Spleen (tissue), 11 donors: Measurements from ENCODE around the gene LKAAEAR1. TPM values are rescaled to one million over a fixed set of nuclear protein-coding genes. Genes with fewer than 3 reads are reported as not detected.

Experiments used
- DNase-seq: peaks from one replicate; pipeline ENCODE4 v3.0.0-alpha.2; 2020
- H3K27ac ChIP-seq, 8 donors: fragments of 200-600 bp; sonication (generic) in 7 of 8; 1 replicate in 4 of 8; 2 replicates in 4 of 8; pipeline versions ENCODE4 v1.5.0 to v1.8.0; 2016 to 2021; ENCODE audit warnings: inconsistent platforms in 4 of 8, mild to moderate bottlenecking in 4 of 8, moderate library complexity in 1 of 8
- H3K27me3 ChIP-seq, 7 donors: fragments of 200-600 bp; sonication (generic) in 6 of 7; replicated peaks in 1 of 7; 1 replicate in 4 of 7; 2 replicates in 3 of 7; pipeline versions ENCODE4 v1.5.0 to v1.8.0; 2016 to 2021; ENCODE audit warnings: inconsistent platforms in 3 of 7, mild to moderate bottlenecking in 1 of 7
- H3K36me3 ChIP-seq, 6 donors: fragments of 200-600 bp; sonication (generic) in 5 of 6; 1 replicate in 4 of 6; 2 replicates in 2 of 6; pipeline versions ENCODE4 v1.5.0 to v1.8.0; 2016 to 2021; ENCODE audit warnings: inconsistent platforms in 2 of 6
- H3K4me1 ChIP-seq, 6 donors: fragments of 200-600 bp; sonication (generic) in 5 of 6; 1 replicate in 3 of 6; 2 replicates in 3 of 6; pipeline versions ENCODE4 v1.5.0 to v1.8.0; 2016 to 2021; ENCODE audit warnings: inconsistent platforms in 3 of 6
- H3K4me3 ChIP-seq, 8 donors: fragments of 200-600 bp; sonication (generic) in 7 of 8; 1 replicate in 4 of 8; 2 replicates in 4 of 8; pipeline versions ENCODE4 v1.5.0 to v1.8.0; 2016 to 2021; ENCODE audit warnings: inconsistent platforms in 4 of 8, mild to moderate bottlenecking in 4 of 8, moderate library complexity in 2 of 8
- H3K9me3 ChIP-seq, 8 donors: fragments of 200-600 bp; sonication (generic) in 7 of 8; 1 replicate in 4 of 8; 2 replicates in 4 of 8; pipeline versions ENCODE4 v1.5.0 to v1.8.0; 2016 to 2021; ENCODE audit warnings: inconsistent platforms in 4 of 8
- CTCF ChIP-seq, 11 experiments: fragments of 200-600 bp in 7 of 11; fragments of 450-650 bp in 4 of 11; sonication (generic) in 4 of 11; IDR thresholded peaks in 8 of 11; conservative IDR thresholded peaks in 3 of 11; 1 replicate in 7 of 11; 2 replicates in 4 of 11; pipeline versions ENCODE4 v1.4.0 to v1.8.0; 2016 to 2021; ENCODE audit warnings: antibody characterized with exemption in 11 of 11, inconsistent platforms in 4 of 11, mild to moderate bottlenecking in 1 of 11
- POLR2A ChIP-seq, 3 donors: fragments of 450-650 bp; IDR thresholded peaks; one replicate each; pipeline ENCODE4 v1.5.1; 2017; ENCODE audit warnings: antibody characterized with exemption in 3 of 3, mild to moderate bottlenecking in 1 of 3
- POLR2AphosphoS5 ChIP-seq, 3 donors: sonication (generic); formaldehyde crosslinking; IDR thresholded peaks; one replicate each; pipeline ENCODE4 v1.5.1; 2017; ENCODE audit warnings: antibody characterized with exemption in 3 of 3
- WGBS, 5 donors: extraction: QIAGEN DNeasy Blood & Tissue Kit in 3 of 5; methylation state at CpG; one replicate each; pipeline versions ENCODE4 v1.1.5 to v1.1.7; 2013 to 2018; 5-methylcytosine and 5-hydroxymethylcytosine counted together
- intact Hi-C: fragments of 100-400 bp; cut with DNase I; formaldehyde crosslinking; loops from one replicate; pipeline ENCODE4 v1.15.0; 2023; ENCODE audit warnings: low total_unique reads
- polyA plus RNA-seq, 3 donors: library from polyadenylated mRNA; stranded (reverse); fragments of 200-250 nt; gene quantifications; one replicate each; pipeline ENCODE4 v1.2.1, GENCODE V29; 2013
- total RNA-seq, 7 donors: library from RNA; depleted of rRNA in 3 of 7; stranded (reverse); fragments of >200 nt in 3 of 7; fragmentation: NEBNext Ultra II Directional in 4 of 7; extraction: Animal tissue kit (Norgen Biotek cat#: 25700) in 4 of 7; gene quantifications; one replicate each; pipeline versions ENCODE4 v1.1.0 to v1.2.1, GENCODE V29; 2016 to 2021
- donor health status: healthy with polysubstance abuse.
- donor health status: DM: no; HTN: no; CAD: no; lungs with moderate emphysema.
- donor health status: DM: no; HTN: no; CAD: no.
- donor health status: Bipolar disorder and iron deficiency.
- donor health status: healthy.
- donor health status: DM: no; HTN: no; CAD: no.
- donor health status: DM: yes; HTN: yes; CAD: no.

The LKAAEAR1 gene
- total and polyA plus RNA-seq, 10 donors = 0.26 to 0.66 (median 0.51) TPM; not detected in 6

DNA sequence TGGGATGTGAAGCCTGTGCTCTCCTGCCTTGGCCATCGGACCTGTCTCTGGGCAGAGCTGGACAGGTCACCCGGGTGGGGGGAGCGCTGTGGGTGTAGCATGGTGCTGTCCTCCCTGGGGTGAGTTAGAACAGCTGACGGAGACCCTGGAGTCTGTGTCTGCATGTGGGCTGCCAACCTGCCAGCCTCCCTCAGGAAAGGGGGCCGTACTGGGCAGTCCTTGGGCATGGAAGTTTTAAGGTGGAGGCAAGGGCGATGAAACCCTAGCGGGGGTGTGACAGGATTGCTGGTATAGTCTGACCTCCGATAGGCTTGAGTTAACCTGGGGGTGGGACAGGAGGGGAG is 37.2 kb downstream of the LKAAEAR1 start:
- H3K4me1 ChIP-seq = peaks cover 7 to 91% (median 52%) of the 10 kb centered on the region in 6 donors
- peaks cover 0 to 15% (median 0%) of the 10 kb centered on the region in 6 donors for H3K36me3 ChIP-seq
- no peak for DNase-seq
- peaks cover 0 to 73% (median 35%) of the 10 kb centered on the region in 7 donors for H3K27me3 ChIP-seq
- H3K9me3 ChIP-seq = no peaks in the 10 kb centered on the region
- TF ChIP-seq POLR2A (IDR thresholded peaks at IDR 0.05) (no peak), POLR2AphosphoS5 (IDR thresholded peaks at IDR 0.05) (peak in 1 of 3 donors; percentile 14)
- peak overlapping the region in 3 of 8 donors; percentile 69 to 87 (median 83) for H3K27ac ChIP-seq
- H3K4me3 ChIP-seq = peak overlapping the region in 7 of 8 donors; percentile 44 to 73 (median 56)
- intact Hi-C loops = no loop called here
- WGBS, 5 donors = 67 to 88% (median 80%) methylated on average over 8 of the region's 8 CpGs

DNA sequence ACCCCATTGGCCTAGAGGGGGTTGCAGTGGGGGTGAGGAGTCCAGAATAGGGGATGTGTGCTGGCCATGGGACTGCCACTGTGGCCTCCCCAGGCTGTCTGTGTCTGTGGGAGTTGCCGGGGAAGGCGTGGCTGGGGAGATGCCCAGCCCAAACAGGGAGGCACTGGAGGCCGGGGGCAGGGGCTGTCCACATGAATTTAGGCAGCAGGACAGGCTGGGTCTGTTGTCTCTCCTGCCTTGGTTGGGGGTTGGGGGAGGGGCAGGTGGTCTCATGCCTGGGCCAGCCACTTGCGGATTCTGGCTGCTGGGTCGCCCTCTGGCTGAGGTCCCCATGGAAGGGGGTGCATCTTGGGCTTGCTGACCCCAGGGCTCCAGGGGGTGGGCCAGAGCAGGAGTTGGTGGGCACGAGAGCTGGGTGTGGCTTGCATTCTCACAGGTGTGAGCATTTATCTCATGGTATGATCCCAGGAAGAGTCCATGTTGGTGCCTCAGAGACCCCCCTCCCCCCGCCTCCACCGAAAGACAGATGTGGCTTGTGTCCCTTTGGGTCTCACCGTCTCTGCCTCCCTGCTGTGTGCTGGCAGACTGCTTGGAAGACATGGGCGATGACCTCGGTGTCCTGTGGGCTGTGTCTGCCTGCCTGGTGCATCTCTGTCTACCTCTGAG is 38.7 kb downstream of the LKAAEAR1 start:
- DNase-seq = no peak
- Histone ChIP-seq H3K4me3 (peak overlapping the region in 3 of 8 donors; percentile 44 to 73 (median 55)), H3K27ac (peak overlapping the region in 6 of 8 donors; percentile 26 to 87 (median 72)), H3K27me3 (peaks cover 0 to 73% (median 32%) of the 10 kb centered on the region in 7 donors), H3K36me3 (peaks cover 0 to 15% (median 0%) of the 10 kb centered on the region in 6 donors), H3K9me3 (no peaks in the 10 kb centered on the region), H3K4me1 (peaks cover 15 to 91% (median 52%) of the 10 kb centered on the region in 6 donors)
- WGBS, 5 donors = 54 to 87% (median 73%) methylated on average over 8 to 11 of the region's 11 CpGs
- intact Hi-C loops = no loop called here
- TF ChIP-seq CTCF (IDR thresholded peaks at IDR 0.05 in 8 of 11, conservative IDR thresholded peaks at IDR 0.05 in 3 of 11) (no peak), POLR2AphosphoS5 (IDR thresholded peaks at IDR 0.05) (peak in 2 of 3 donors; percentile 23 to 65)

GRCh38 chr20:64044484-64045247 is 39.5 kb downstream of the LKAAEAR1 start:
- 75 to 84% (median 77%) methylated on average over 9 to 14 of the region's 14 CpGs for WGBS, 5 donors
- H3K27me3 ChIP-seq = peaks cover 0 to 73% (median 24%) of the 10 kb centered on the region in 7 donors
- intact Hi-C loops = no loop called here
- H3K9me3 ChIP-seq = no peaks in the 10 kb centered on the region
- H3K36me3 ChIP-seq = peaks cover 0 to 15% (median 0%) of the 10 kb centered on the region in 6 donors
- peak; percentile 74 for DNase-seq
- peak overlapping the region in 6 of 8 donors; percentile 26 to 87 (median 72) for H3K27ac ChIP-seq
- no peak for TF ChIP-seq POLR2A (IDR thresholded peaks at IDR 0.05)
- TF ChIP-seq POLR2AphosphoS5 (IDR thresholded peaks at IDR 0.05) = peak; percentile 34 to 70 (median 52)
- H3K4me3 ChIP-seq = peak overlapping the region in 2 of 8 donors; percentile 6 to 73
- peaks cover 13 to 91% (median 50%) of the 10 kb centered on the region in 6 donors for H3K4me1 ChIP-seq

- no peak for DNase-seq
- Histone ChIP-seq H3K27ac (peak overlapping the region in 3 of 8 donors; percentile 69 to 88 (median 71)), H3K9me3 (no peaks in the 10 kb centered on the region), H3K4me1 (peaks cover 19 to 94% (median 55%) of the 10 kb centered on the region in 6 donors), H3K4me3 (no peak overlapping the region), H3K27me3 (peaks cover 0 to 73% (median 19%) of the 10 kb centered on the region in 7 donors), H3K36me3 (peaks cover 0 to 15% (median 0%) of the 10 kb centered on the region in 6 donors)
- WGBS, 5 donors = 78 to 86% (median 80%) methylated on average over 9 of the region's 9 CpGs
- intact Hi-C loops = no loop called here
- TF ChIP-seq CTCF (IDR thresholded peaks at IDR 0.05 in 8 of 11, conservative IDR thresholded peaks at IDR 0.05 in 3 of 11) (no peak), POLR2A (IDR thresholded peaks at IDR 0.05) (no peak), POLR2AphosphoS5 (IDR thresholded peaks at IDR 0.05) (no peak)
Observed at GRCh38 chr20:64043768-64044167, 40.4 kb downstream of the LKAAEAR1 start.
